Panc1 (cell line): ENCODE data around the gene ENGASE.

Source experiments
- POLR2AphosphoS5 ChIP-seq: IDR thresholded peaks from 2 replicates; pipeline ENCODE4 v1.6.1; 2012; ENCODE audit warnings: mild to moderate bottlenecking, low read depth, low read length, moderate library complexity
- TCF7L2 ChIP-seq: IDR thresholded peaks from 2 replicates; pipeline ENCODE4 v1.6.1; 2011; ENCODE audit warnings: mild to moderate bottlenecking, low read depth, low read length, inconsistent platforms

- TF ChIP-seq POLR2AphosphoS5, result no peak
- no peak for TF ChIP-seq TCF7L2
Observed at GRCh38 chr17:79083191-79083971, 8.8 kb downstream of the ENGASE start.
